ENCODE results near the gene EEF1AKMT3. TPM values are rescaled to one million over a fixed set of nuclear protein-coding genes. Genes with fewer than 3 reads are reported as not detected.

The EEF1AKMT3 gene
- total RNA-seq, 1 experiment from 2014 or later: 9.3 TPM

GRCh38 chr12:57823131-57823907 lies 50.9 kb downstream of the EEF1AKMT3 start:
- no peak overlapping the region for H3K9ac ChIP-seq (ENCODE audit: low read length)
- no peaks in the 10 kb centered on the region for H3K9me2 ChIP-seq (replicated peaks; ENCODE audit: low read length)
- ATAC-seq: no peak
- H3K27me3 ChIP-seq (ENCODE audit: low read length): no peaks in the 10 kb centered on the region
- H3K4me3 ChIP-seq (ENCODE audit: low read length): no peak overlapping the region
- no peaks in the 10 kb centered on the region for H3F3A ChIP-seq (ENCODE audit: low read length, unreplicated experiment)
- H3K9me3 ChIP-seq (ENCODE audit: low read length): no peaks in the 10 kb centered on the region
- H4K20me1 ChIP-seq (ENCODE audit: low read length): no peaks in the 10 kb centered on the region
- H3K79me2 ChIP-seq (ENCODE audit: low read length): no peaks in the 10 kb centered on the region
- intact Hi-C loops (cut with micrococcal nuclease): no loop called here
- BruUV-seq (replicated peaks): no TSS peak
- ChIA-PET POLR2A (ENCODE audit: unreplicated experiment) (no interaction called here), CTCF (no interaction called here)
- no peak for DNase-seq
- no peak for TF ChIP-seq EZH2phosphoT487 (IDR thresholded peaks at IDR 0.05; ENCODE audit: borderline replicate concordance, low read length)
- no peak for TF ChIP-seq CTCF (conservative IDR thresholded peaks at IDR 0.05; ENCODE audit: low read depth, low read length)
- TF ChIP-seq EZH2 (IDR thresholded peaks at IDR 0.05; ENCODE audit: low read length, unreplicated experiment): no peak
- H3K4me1 ChIP-seq (ENCODE audit: insufficient read depth, low read length): peaks cover 5% of the 10 kb centered on the region; the same call in 1 of the 2 replicates
- no peak overlapping the region for H3K4me2 ChIP-seq (ENCODE audit: low read length)
- H3K36me3 ChIP-seq (ENCODE audit: low read depth, low read length): peaks cover 31% of the 10 kb centered on the region
- no peak overlapping the region for H3K27ac ChIP-seq (ENCODE audit: low read length)
- no peak overlapping the region for H2AFZ ChIP-seq (ENCODE audit: low read length)

GRCh38 chr12:57823908-57824640 lies 51.7 kb downstream of the EEF1AKMT3 start:
- H3K4me1 ChIP-seq (ENCODE audit: insufficient read depth, low read length): peaks cover 5% of the 10 kb centered on the region; the same call in 1 of the 2 replicates
- DNase-seq (no peak), ATAC-seq (no peak)
- no peak overlapping the region for H3K4me2 ChIP-seq (ENCODE audit: low read length)
- H4K20me1 ChIP-seq (ENCODE audit: low read length): no peaks in the 10 kb centered on the region
- intact Hi-C loops (cut with micrococcal nuclease): no loop called here
- H3K27ac ChIP-seq (ENCODE audit: low read length): no peak overlapping the region
- ChIA-PET CTCF (no interaction called here), POLR2A (ENCODE audit: unreplicated experiment) (no interaction called here)
- peaks cover 38% of the 10 kb centered on the region for H3K36me3 ChIP-seq (ENCODE audit: low read depth, low read length)
- BruUV-seq (replicated peaks): no TSS peak
- H3F3A ChIP-seq (ENCODE audit: low read length, unreplicated experiment): peaks cover 3% of the 10 kb centered on the region
- no peak overlapping the region for H3K9ac ChIP-seq (ENCODE audit: low read length)
- no peak overlapping the region for H2AFZ ChIP-seq (ENCODE audit: low read length)
- no peaks in the 10 kb centered on the region for H3K79me2 ChIP-seq (ENCODE audit: low read length)
- no peaks in the 10 kb centered on the region for H3K9me2 ChIP-seq (replicated peaks; ENCODE audit: low read length)
- H3K4me3 ChIP-seq (ENCODE audit: low read length): no peak overlapping the region
- no peaks in the 10 kb centered on the region for H3K9me3 ChIP-seq (ENCODE audit: low read length)
- TF ChIP-seq EZH2phosphoT487 (IDR thresholded peaks at IDR 0.05; ENCODE audit: borderline replicate concordance, low read length): no peak
- no peak for TF ChIP-seq CTCF (conservative IDR thresholded peaks at IDR 0.05; ENCODE audit: low read depth, low read length)
- no peak for TF ChIP-seq EZH2 (IDR thresholded peaks at IDR 0.05; ENCODE audit: low read length, unreplicated experiment)
- H3K27me3 ChIP-seq (ENCODE audit: low read length): no peaks in the 10 kb centered on the region

- ChIA-PET CTCF (no interaction called here), POLR2A (ENCODE audit: unreplicated experiment) (no interaction called here)
- no peaks in the 10 kb centered on the region for H3K27me3 ChIP-seq (ENCODE audit: low read length)
- no peaks in the 10 kb centered on the region for H3K9me2 ChIP-seq (replicated peaks; ENCODE audit: low read length)
- H3K9me3 ChIP-seq (ENCODE audit: low read length): no peaks in the 10 kb centered on the region
- ATAC-seq (no peak), DNase-seq (no peak)
- TF ChIP-seq EZH2phosphoT487 (IDR thresholded peaks at IDR 0.05; ENCODE audit: borderline replicate concordance, low read length): no peak
- no peak for TF ChIP-seq EZH2 (IDR thresholded peaks at IDR 0.05; ENCODE audit: low read length, unreplicated experiment)
- TF ChIP-seq CTCF (conservative IDR thresholded peaks at IDR 0.05; ENCODE audit: low read depth, low read length): no peak
- no peak overlapping the region for H3K4me3 ChIP-seq (ENCODE audit: low read length)
- intact Hi-C loops (cut with micrococcal nuclease): no loop called here
- no TSS peak for BruUV-seq (replicated peaks)
- peaks cover 3% of the 10 kb centered on the region for H3F3A ChIP-seq (ENCODE audit: low read length, unreplicated experiment)
- H2AFZ ChIP-seq (ENCODE audit: low read length): no peak overlapping the region
- H3K4me1 ChIP-seq (ENCODE audit: insufficient read depth, low read length): peaks cover 5% of the 10 kb centered on the region; the same call in 1 of the 2 replicates
- H3K27ac ChIP-seq (ENCODE audit: low read length): no peak overlapping the region
- no peaks in the 10 kb centered on the region for H4K20me1 ChIP-seq (ENCODE audit: low read length)
- H3K4me2 ChIP-seq (ENCODE audit: low read length): no peak overlapping the region
- H3K9ac ChIP-seq (ENCODE audit: low read length): no peak overlapping the region
- H3K79me2 ChIP-seq (ENCODE audit: low read length): peaks cover 3% of the 10 kb centered on the region
- peaks cover 38% of the 10 kb centered on the region for H3K36me3 ChIP-seq (ENCODE audit: low read depth, low read length)
These were observed 53.0 kb downstream of the EEF1AKMT3 start for GRCh38 chr12:57825451-57825850.
